Measurements from ENCODE around the gene NFIX. TPM values are rescaled to one million over a fixed set of nuclear protein-coding genes. Genes with fewer than 3 reads are reported as not detected.

NFIX gene
- total RNA-seq, 1 donor from 2014 or later, result 5.8 TPM

DNA sequence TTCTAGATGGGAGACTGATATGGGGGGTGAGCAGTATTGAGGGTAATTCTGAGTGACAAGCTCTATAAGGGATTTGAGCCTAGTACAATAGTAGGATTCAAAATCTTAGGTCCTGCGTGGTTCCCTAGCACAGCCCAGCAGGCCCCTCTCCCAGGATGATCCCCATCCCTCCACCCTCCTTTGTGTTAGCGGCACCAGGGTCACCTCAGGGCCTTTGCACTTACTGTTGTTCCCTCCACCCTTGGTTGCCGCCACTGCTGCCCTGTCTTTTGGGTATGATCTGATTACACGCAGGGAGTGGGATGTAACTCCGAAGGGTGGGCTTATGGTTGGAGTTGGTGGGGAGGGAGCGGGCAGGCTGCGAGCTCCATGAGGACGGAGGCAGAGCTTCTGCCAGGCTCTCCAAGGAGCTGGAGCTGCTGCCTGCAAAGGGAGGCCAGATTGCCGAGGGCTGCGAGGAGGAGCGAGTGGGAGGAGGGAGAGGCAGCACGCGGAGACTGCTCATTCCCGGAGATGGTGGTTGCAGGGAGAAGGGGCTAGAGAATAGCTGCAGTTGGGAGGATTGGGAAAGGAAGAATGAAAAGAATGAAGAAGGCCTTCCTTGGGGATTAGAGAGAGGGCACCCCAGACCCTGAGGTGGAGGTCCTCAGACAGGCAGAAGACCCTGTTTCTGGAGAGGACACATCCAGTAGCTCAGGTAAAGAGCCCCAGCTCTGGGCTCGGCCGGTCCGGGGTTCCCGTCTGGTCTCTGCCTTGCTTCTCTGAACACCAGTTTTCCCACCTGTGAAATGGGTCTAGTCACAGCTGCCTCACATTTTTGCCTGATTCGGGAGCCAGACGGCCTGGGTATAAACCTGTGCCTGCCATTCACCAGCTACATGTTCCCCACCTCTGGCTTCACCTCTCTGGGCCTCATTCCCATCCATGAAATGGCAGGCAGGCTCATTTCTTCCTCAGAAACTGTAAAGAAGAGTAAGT is 128.0 kb downstream of the NFIX start:
- TF ChIP-seq, protein P1, sequence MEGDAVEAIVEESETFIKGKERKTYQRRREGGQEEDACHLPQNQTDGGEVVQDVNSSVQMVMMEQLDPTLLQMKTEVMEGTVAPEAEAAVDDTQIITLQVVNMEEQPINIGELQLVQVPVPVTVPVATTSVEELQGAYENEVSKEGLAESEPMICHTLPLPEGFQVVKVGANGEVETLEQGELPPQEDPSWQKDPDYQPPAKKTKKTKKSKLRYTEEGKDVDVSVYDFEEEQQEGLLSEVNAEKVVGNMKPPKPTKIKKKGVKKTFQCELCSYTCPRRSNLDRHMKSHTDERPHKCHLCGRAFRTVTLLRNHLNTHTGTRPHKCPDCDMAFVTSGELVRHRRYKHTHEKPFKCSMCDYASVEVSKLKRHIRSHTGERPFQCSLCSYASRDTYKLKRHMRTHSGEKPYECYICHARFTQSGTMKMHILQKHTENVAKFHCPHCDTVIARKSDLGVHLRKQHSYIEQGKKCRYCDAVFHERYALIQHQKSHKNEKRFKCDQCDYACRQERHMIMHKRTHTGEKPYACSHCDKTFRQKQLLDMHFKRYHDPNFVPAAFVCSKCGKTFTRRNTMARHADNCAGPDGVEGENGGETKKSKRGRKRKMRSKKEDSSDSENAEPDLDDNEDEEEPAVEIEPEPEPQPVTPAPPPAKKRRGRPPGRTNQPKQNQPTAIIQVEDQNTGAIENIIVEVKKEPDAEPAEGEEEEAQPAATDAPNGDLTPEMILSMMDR (IDR thresholded peaks at IDR 0.05; ENCODE audit: insufficient read depth, low read length, severe bottlenecking), result no peak
- H3K27me3 ChIP-seq (ENCODE audit: control insufficient read depth, insufficient read depth, low read length), result no peaks in the 10 kb centered on the region
- H3K36me3 ChIP-seq (ENCODE audit: control insufficient read depth, insufficient read depth, low read length), result peaks cover 6% of the 10 kb centered on the region
- FAIRE-seq (no peak), DNase-seq (ENCODE audit: low read depth) (no peak)
- H3K4me3 ChIP-seq (ENCODE audit: low read depth, low read length), result no peak overlapping the region

DNA sequence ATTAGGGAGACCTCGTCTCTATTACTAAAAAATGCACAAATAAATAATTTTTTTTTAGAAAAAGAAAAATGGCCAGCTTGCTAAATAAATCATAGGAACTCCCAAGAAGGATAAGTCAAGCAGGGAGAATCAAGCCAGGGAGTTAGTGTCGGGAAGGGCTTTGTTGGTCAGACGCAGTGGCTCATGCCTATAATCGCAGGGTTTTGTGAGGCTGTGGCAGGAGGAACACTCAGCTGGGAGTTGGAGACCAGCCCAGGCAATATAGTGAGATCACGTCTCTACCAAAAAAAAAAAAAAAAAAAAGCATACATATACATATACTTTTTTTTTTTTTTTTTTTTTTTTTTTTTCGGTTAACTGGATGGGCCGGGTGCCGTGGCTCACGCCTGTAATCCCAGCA is 131.8 kb downstream of the NFIX start:
- TF ChIP-seq, protein P1 (IDR thresholded peaks at IDR 0.05; ENCODE audit: insufficient read depth, low read length, severe bottlenecking), result no peak
- Histone ChIP-seq H3K27me3 (ENCODE audit: control insufficient read depth, insufficient read depth, low read length) (no peaks in the 10 kb centered on the region), H3K36me3 (ENCODE audit: control insufficient read depth, insufficient read depth, low read length) (peaks cover 2% of the 10 kb centered on the region), H3K4me3 (ENCODE audit: low read depth, low read length) (no peak overlapping the region)
- DNase-seq (ENCODE audit: low read depth) (no peak), FAIRE-seq (no peak)

DNA sequence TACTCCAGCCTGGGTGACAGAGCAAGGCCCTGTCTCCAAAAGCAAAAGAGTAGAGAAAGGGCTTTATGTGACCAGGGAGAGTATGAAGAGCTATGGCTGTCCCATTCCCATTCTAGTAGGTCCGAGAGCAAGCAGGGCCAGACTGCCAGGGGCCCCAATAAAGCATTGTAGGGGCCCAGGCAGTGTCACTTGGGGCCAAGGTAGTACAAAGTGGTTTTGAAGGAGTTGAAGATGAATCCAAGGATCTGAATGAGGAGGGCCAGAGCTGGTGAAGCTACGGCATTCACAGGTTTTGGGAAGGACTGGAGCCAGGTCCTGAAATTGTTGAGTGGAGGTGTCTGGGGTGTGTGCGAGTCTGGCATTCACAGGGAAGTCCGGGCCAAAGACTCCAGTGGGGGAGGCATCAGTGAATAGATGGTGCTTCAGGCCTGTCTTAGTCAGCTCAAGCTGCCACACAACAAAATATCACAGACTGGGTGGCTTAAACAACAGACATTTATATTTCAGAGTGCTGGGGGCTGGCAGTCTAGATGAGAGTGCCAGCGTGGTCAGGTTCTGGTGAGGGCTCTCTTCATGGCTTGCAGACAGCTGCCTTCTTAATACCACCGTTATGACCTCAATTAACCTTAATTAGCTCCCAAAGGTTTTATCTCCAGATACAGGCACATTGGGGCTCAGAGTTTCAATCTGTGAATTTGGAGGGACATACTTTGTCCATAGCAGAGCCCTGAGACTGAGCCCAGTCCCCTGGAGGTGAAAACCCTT is 132.7 kb downstream of the NFIX start:
- Histone ChIP-seq H3K4me3 (ENCODE audit: low read depth, low read length) (no peak overlapping the region), H3K36me3 (ENCODE audit: control insufficient read depth, insufficient read depth, low read length) (peaks cover 3% of the 10 kb centered on the region), H3K27me3 (ENCODE audit: control insufficient read depth, insufficient read depth, low read length) (no peaks in the 10 kb centered on the region)
- DNase-seq (ENCODE audit: low read depth) (no peak), FAIRE-seq (no peak)
- TF ChIP-seq, protein P1 (IDR thresholded peaks at IDR 0.05; ENCODE audit: insufficient read depth, low read length, severe bottlenecking), result no peak

DNA sequence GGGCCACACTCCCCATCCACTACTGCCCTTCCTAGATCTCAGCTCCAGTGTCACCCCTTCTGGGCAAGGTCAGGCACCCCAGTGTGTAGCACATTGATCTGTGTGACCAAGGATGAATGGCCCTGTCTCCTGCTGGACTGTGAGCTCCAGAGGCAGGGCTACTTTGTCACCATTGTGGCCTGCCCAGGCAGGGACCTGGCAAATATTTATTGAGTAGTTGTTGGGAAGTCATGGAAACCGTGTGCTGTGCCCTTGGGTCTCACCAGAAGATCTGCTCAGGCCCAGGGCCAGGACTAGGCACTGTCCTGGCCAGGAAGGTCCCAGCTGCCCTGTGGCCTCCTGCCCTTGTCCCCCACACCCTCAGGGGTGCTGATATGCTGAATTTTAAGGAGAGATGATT is 133.3 kb downstream of the NFIX start:
- FAIRE-seq (no peak), DNase-seq (ENCODE audit: low read depth) (no peak)
- H3K36me3 ChIP-seq (ENCODE audit: control insufficient read depth, insufficient read depth, low read length), result peaks cover 4% of the 10 kb centered on the region
- TF ChIP-seq, protein P1 (IDR thresholded peaks at IDR 0.05; ENCODE audit: insufficient read depth, low read length, severe bottlenecking), result no peak
- no peaks in the 10 kb centered on the region for H3K27me3 ChIP-seq (ENCODE audit: control insufficient read depth, insufficient read depth, low read length)
- no peak overlapping the region for H3K4me3 ChIP-seq (ENCODE audit: low read depth, low read length)

DNA sequence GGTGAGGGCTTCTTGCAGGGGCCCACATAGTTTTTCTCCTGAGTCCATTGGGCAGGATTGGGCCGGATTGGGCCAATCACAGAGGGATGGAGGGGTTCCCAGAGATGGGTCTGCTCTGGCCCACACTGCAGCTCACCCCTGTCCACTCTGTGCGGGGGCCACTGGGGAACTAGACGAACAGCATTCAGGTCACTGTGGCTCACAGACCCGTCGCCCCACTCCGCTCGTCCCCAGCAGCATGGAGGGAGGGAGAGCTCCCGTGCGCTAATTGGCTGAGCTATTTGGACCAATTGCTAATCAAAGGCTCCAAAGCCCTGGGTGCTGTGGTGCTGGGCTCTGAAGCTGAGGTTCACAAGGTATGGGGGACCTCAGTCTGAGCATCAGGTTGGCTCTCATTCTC is 134.1 kb downstream of the NFIX start:
- DNase-seq (ENCODE audit: low read depth) (no peak), FAIRE-seq (no peak)
- TF ChIP-seq, protein P1 (IDR thresholded peaks at IDR 0.05; ENCODE audit: insufficient read depth, low read length, severe bottlenecking), result no peak
- Histone ChIP-seq H3K27me3 (ENCODE audit: control insufficient read depth, insufficient read depth, low read length) (no peaks in the 10 kb centered on the region), H3K36me3 (ENCODE audit: control insufficient read depth, insufficient read depth, low read length) (peaks cover 4% of the 10 kb centered on the region), H3K4me3 (ENCODE audit: low read depth, low read length) (no peak overlapping the region)

All from bronchial epithelial cell (primary cell).